PC-3 (cell line): Measurements from ENCODE around the gene TARBP1.

Source experiments
- EZH2 ChIP-seq: fragments of 300-600 bp; sonication (generic); IDR thresholded peaks from one replicate; pipeline ENCODE4 v1.6.1; 2017; ENCODE audit warnings: antibody characterized with exemption, mild to moderate bottlenecking, low read length; ENCODE audit not compliant: unreplicated experiment
- EZH2phosphoT487 ChIP-seq: fragments of 300-600 bp; sonication (generic); IDR thresholded peaks from 2 replicates; pipeline ENCODE4 v1.6.1; 2018; ENCODE audit warnings: mild to moderate bottlenecking, antibody characterized with exemption, low read length, borderline replicate concordance
- TF ChIP-seq, protein P1 (sequence below): fragments of 300-600 bp; sonication (generic); conservative IDR thresholded peaks from 2 replicates; pipeline ENCODE4 v1.5.1; 2017; ENCODE audit warnings: antibody characterized with exemption, low read depth, mild to moderate bottlenecking, low read length

DNA sequence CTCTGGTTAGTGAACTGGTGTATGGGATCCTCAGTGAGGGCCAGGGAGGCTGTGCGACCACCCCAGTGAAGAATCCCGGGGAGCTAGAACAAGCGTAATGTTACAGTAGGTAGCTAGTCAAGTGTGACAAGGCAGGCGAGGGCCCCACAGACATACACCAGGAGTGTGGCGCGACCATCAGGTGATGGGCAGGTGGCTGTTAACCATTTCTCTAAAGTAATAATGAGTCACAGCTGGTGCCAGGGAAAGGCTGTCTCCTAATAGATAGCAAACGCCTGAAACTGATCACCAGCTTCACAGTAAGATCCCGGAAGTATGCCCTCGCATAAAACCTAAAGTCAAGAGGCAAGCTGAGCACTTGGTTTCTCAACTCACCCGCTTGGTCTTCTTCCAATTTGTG lies 40.5 kb upstream of the TARBP1 start:
- TF ChIP-seq, protein P1, sequence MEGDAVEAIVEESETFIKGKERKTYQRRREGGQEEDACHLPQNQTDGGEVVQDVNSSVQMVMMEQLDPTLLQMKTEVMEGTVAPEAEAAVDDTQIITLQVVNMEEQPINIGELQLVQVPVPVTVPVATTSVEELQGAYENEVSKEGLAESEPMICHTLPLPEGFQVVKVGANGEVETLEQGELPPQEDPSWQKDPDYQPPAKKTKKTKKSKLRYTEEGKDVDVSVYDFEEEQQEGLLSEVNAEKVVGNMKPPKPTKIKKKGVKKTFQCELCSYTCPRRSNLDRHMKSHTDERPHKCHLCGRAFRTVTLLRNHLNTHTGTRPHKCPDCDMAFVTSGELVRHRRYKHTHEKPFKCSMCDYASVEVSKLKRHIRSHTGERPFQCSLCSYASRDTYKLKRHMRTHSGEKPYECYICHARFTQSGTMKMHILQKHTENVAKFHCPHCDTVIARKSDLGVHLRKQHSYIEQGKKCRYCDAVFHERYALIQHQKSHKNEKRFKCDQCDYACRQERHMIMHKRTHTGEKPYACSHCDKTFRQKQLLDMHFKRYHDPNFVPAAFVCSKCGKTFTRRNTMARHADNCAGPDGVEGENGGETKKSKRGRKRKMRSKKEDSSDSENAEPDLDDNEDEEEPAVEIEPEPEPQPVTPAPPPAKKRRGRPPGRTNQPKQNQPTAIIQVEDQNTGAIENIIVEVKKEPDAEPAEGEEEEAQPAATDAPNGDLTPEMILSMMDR, result no peak
- TF ChIP-seq EZH2phosphoT487 (no peak), EZH2 (no peak)
